NT2/D1 (cell line): ENCODE results near the gene WNT5B.

Source experiments
- DNase-seq: peaks from one replicate; pipeline ENCODE4 v3.0.0-alpha.2; 2011; ENCODE audit warnings: low read depth, low spot score
- H3K27me3 ChIP-seq: 2 replicates; pipeline ENCODE4 v1.6.0; 2011; ENCODE audit warnings: mild to moderate bottlenecking; ENCODE audit not compliant: insufficient read length, insufficient read depth
- H3K36me3 ChIP-seq: 2 replicates; pipeline ENCODE4 v1.6.1; 2011; ENCODE audit warnings: mild to moderate bottlenecking, low read length, mixed read lengths; ENCODE audit not compliant: insufficient read depth, insufficient read length
- H3K4me1 ChIP-seq: 2 replicates; pipeline ENCODE4 v1.5.1; 2011; ENCODE audit not compliant: insufficient read depth, insufficient read length
- H3K4me3 ChIP-seq: 2 replicates; pipeline ENCODE4 v1.5.1; 2011; ENCODE audit warnings: low read depth; ENCODE audit not compliant: insufficient read length
- H3K9ac ChIP-seq: 2 replicates; pipeline ENCODE4 v1.6.0; 2011; ENCODE audit warnings: low read depth; ENCODE audit not compliant: insufficient read length
- H3K9me3 ChIP-seq: 2 replicates; pipeline ENCODE4 v1.5.1; 2011; ENCODE audit warnings: mild to moderate bottlenecking, low read length; ENCODE audit not compliant: insufficient read depth
- SUZ12 ChIP-seq: IDR thresholded peaks from 2 replicates; pipeline ENCODE4 v1.6.1; 2011; ENCODE audit not compliant: insufficient read length, insufficient read depth; ENCODE audit errors: extremely low read depth
- YY1 ChIP-seq: IDR thresholded peaks from 2 replicates; pipeline ENCODE4 v1.6.1; 2011; ENCODE audit not compliant: insufficient read length, insufficient read depth
- ZNF274 ChIP-seq: IDR thresholded peaks from 2 replicates; pipeline ENCODE4 v1.6.1; 2011; ENCODE audit warnings: mild to moderate bottlenecking, low read depth, low read length

WNT5B gene

GRCh38 chr12:1628666-1629337, at the start of gene WNT5B:
Gene WNT5B, plus strand, starts transcription at chr12:1629231. Its CDS starts 2,124 bp downstream, at chr12:1631355.
- H3K27me3 ChIP-seq = peaks cover 60% of the 10 kb centered on the region
- TF ChIP-seq YY1 = no peak
- TF ChIP-seq ZNF274 = no peak
- no peak for TF ChIP-seq SUZ12
- peak within 1 kb of the TSS; percentile 71 for H3K9ac ChIP-seq
- H3K4me1 ChIP-seq = peaks cover 31% of the 10 kb centered on the region
- no peaks in the 10 kb centered on the region for H3K9me3 ChIP-seq
- peak within 1 kb of the TSS; percentile 46 for H3K4me3 ChIP-seq
- no peak for DNase-seq
- H3K36me3 ChIP-seq = peaks cover 19% of the 10 kb centered on the region

DNA sequence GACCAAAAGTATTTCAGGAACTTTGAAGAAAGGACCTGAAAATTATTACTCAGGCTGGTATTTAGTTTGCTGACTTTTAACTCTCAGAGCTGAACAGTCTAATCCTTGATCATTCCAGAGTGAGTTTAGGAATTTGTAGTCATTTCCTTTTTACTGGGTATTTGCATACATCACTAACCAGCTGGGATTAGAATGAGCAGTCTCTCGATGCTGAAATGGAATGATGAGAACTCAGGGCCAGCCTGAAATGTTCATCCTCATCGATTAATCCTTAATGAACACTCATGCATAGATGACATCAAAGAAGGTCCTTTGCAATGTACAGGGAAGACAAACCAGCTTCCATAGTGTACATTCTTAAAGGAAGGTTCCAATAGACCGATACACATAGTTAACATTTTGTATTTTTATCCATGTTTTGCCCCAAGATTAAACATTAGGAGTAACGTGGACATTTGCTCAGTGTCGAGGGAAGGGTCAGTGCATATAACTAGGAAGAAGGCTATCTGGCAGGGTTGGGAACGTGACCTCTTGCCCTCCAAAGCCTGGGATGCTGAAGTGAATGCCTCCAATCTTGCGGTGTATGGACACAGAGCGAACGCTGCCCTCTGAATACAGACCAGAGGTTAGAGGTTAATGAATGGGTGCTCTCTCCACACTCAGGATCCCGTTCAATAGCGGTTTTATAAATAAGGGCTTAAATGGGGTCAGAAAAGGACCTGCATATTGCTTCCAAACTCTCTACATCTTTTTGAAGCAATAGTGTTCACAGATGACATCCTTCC, 49.2 kb upstream of the WNT5B start:
- no peaks in the 10 kb centered on the region for H3K36me3 ChIP-seq
- TF ChIP-seq SUZ12 = no peak
- TF ChIP-seq ZNF274 = no peak
- no peak for TF ChIP-seq YY1

GRCh38 chr12:1580526-1580925, 48.5 kb upstream of the WNT5B start:
- TF ChIP-seq YY1 (no peak), ZNF274 (no peak), SUZ12 (no peak)
- Histone ChIP-seq H3K9me3 (no peaks in the 10 kb centered on the region), H3K36me3 (no peaks in the 10 kb centered on the region), H3K27me3 (no peaks in the 10 kb centered on the region), H3K4me3 (no peak overlapping the region), H3K4me1 (no peaks in the 10 kb centered on the region), H3K9ac (no peak overlapping the region)
- no peak for DNase-seq

More for the DNA sequence above, 49.2 kb upstream of the WNT5B start:
- Histone ChIP-seq H3K4me1 (no peaks in the 10 kb centered on the region), H3K9me3 (no peaks in the 10 kb centered on the region), H3K27me3 (no peaks in the 10 kb centered on the region), H3K9ac (no peak overlapping the region), H3K4me3 (no peak overlapping the region)
- DNase-seq = no peak

DNA sequence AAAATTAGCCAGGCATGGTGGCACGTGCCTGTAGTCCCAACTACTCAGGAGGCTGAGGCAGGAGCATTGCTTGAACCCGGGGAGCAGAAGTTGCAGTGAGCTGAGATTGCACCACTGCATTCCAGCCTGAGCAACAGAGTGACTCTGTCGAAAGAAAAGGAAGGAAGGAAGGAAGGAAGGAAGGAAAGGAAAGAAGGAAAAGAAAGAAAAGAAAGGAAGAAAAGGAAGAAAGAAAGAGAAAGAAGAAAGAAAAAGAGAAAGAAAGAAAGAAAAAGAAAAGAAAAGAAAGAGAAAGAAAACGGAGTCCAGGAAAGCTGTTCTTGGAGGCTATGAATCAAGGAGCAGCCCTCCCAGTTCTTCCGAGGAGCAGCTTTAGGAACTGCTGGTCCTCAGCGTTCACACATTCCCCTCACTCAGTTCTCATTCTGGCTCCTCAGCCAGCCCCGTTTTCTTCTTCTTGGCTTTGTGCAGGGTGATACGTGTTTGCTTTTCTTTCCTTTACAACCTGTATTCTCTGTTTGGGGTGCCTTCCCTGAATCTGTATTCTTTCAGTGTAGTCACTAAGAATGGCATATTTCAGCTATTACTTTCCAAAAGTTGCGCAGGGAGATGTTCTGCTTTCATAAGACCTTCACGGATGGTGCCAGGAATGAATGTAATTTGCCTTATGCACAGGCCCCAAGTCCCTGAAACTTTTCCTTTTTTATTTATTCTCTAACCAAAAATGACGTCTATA, 46.9 kb upstream of the WNT5B start:
- Histone ChIP-seq H3K4me3 (no peak overlapping the region), H3K4me1 (no peaks in the 10 kb centered on the region), H3K9ac (no peak overlapping the region), H3K36me3 (no peaks in the 10 kb centered on the region), H3K9me3 (no peaks in the 10 kb centered on the region), H3K27me3 (no peaks in the 10 kb centered on the region)
- DNase-seq = no peak
- no peak for TF ChIP-seq ZNF274

DNA sequence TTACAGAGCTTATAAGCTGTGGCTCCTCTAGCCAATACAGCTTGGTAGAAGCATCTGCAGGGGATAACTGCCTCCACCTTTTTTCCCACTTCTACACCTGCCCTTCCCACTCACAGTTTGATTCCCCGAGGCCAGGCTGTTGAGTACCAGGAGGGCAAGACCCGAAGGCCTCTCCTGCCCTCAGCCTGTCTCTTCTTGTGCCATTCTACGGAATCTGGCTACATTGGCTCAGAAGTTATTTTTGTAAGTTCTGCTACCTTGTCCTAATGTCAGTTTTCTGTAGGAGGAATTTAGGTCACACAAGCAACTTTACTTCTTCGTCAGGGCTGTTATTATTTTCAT, 46.4 kb upstream of the WNT5B start:
- no peak overlapping the region for H3K9ac ChIP-seq
- no peaks in the 10 kb centered on the region for H3K27me3 ChIP-seq
- H3K4me1 ChIP-seq = no peaks in the 10 kb centered on the region
- no peak for DNase-seq
- H3K36me3 ChIP-seq = no peaks in the 10 kb centered on the region
- TF ChIP-seq ZNF274 (no peak), YY1 (no peak), SUZ12 (no peak)
- no peak overlapping the region for H3K4me3 ChIP-seq
- H3K9me3 ChIP-seq = no peaks in the 10 kb centered on the region

GRCh38 chr12:1583421-1584078, 45.5 kb upstream of the WNT5B start:
- Histone ChIP-seq H3K9me3 (no peaks in the 10 kb centered on the region), H3K4me3 (no peak overlapping the region), H3K4me1 (no peaks in the 10 kb centered on the region), H3K27me3 (no peaks in the 10 kb centered on the region), H3K9ac (no peak overlapping the region), H3K36me3 (no peaks in the 10 kb centered on the region)
- TF ChIP-seq SUZ12 (no peak), YY1 (no peak), ZNF274 (no peak)
- DNase-seq = peak; percentile 97
